Activated CD4-positive, alpha-beta memory T cell treated with anti-CD3 and anti-CD28 coated beads for 36 hours (primary cell): ENCODE results near the gene ATG2A. TPM values are rescaled to one million over a fixed set of nuclear protein-coding genes. Genes with fewer than 3 reads are reported as not detected.
A peak's percentile ranks its signal among the peaks of the same experiment; 100 is the strongest.

ENCODE experiments used
- CTCF ChIA-PET: fragments of 350-600 bp; sonication (Branson Sonifier 250); formaldehyde crosslinking; loops from one replicate; lab custom pipeline; 2021; ENCODE audit warnings: antibody characterized with exemption, inconsistent platforms; lab: Charles Lee
- POLR2A ChIA-PET: fragments of 350-600 bp; sonication (Branson Sonifier 250); formaldehyde crosslinking; loops from one replicate; lab custom pipeline; 2021; ENCODE audit warnings: antibody characterized with exemption; lab: Charles Lee
- DNase-seq: peaks from one replicate; pipeline ENCODE4 v3.0.0-alpha.2; 2020
- H3K27ac Mint-ChIP-seq: one replicate; pipeline ENCODE4 v1.8.0; 2021; ENCODE audit warnings: mixed read lengths
- H3K27me3 Mint-ChIP-seq: one replicate; pipeline ENCODE4 v1.8.0; 2021; ENCODE audit warnings: mixed read lengths
- H3K36me3 Mint-ChIP-seq: one replicate; pipeline ENCODE4 v1.8.0; 2021; ENCODE audit warnings: mixed read lengths
- H3K4me1 Mint-ChIP-seq: one replicate; pipeline ENCODE4 v1.8.0; 2021; ENCODE audit warnings: low read depth, mixed read lengths
- H3K4me3 Mint-ChIP-seq: one replicate; pipeline ENCODE4 v1.8.0; 2021; ENCODE audit warnings: mild to moderate bottlenecking, mixed read lengths
- H3K9me3 Mint-ChIP-seq: one replicate; pipeline ENCODE4 v1.8.0; 2021; ENCODE audit warnings: mixed read lengths
- intact Hi-C: fragments of 100-400 bp; cut with micrococcal nuclease; formaldehyde crosslinking; loops from one replicate; pipeline ENCODE4 v1.15.1; 2023
- total RNA-seq, 2 experiments: library from RNA; stranded (reverse); gene quantifications; one replicate each; pipeline ENCODE4 v1.2.3, GENCODE V29; 2021

ATG2A gene
- total RNA-seq, 2 experiments from 2014 or later: 20.2 to 20.5 TPM

DNA sequence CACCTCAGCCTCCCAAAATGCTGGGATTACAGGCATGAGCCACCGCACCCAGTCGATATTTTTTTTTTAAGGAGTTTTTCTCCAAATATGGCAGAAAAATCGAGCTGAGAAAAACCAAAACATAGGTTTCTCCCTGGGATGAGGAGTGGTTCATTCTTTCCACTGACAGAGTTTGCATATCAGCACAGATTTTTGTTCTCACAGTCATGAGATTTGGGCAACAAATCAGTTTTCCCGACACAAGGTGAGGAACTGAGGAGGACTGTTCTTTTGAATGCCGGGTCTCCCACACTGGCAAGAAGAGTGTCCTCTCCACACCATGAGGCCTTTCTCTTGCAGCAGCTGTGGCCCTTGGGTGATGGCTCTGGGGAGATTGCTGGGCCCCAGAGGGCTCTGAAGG lies 34.8 kb downstream of the ATG2A start:
- DNase-seq: no peak
- no peaks in the 10 kb centered on the region for H3K27me3 Mint-ChIP-seq
- intact Hi-C loops: no loop called here
- ChIA-PET POLR2A (interaction anchor here (14.6 kb wide), 1 partner anchor 22 kb away, joined by 460 read pairs; no protein-coding TSS in a partner anchor), CTCF (interaction anchor here (0.9 to 29.7 kb wide), 3 partner anchors 9 to 26 kb away, joined by 3 to 1198 read pairs (median 3); partner anchors contain the start of gene CDC42BPG)
- H3K4me3 Mint-ChIP-seq: no peak overlapping the region
- H3K36me3 Mint-ChIP-seq: peaks cover 7% of the 10 kb centered on the region
- H3K9me3 Mint-ChIP-seq: no peaks in the 10 kb centered on the region
- peaks cover 48% of the 10 kb centered on the region for H3K4me1 Mint-ChIP-seq
- peak overlapping the region; percentile 42 for H3K27ac Mint-ChIP-seq

DNA sequence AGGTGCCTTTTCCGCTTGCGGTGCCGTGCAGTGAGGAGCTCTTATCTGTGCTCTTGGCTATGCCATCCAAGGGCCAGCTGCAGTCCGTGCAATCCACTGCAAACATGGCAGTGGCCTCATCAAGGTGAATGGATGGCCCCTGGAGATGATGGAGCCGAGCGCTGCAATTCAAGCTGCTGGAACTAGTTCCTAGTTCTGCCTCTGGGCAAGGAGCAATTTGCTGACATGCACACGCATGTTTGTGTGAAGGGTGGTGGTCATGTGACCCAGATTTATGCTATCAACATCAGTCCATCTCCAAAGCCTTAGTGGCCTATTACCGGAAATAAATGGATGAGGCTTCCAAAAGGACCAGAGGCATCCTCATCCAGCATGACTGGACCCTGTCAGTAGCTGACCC lies 35.5 kb downstream of the ATG2A start:
- Mint-ChIP-seq H3K36me3 (peaks cover 15% of the 10 kb centered on the region), H3K4me1 (peaks cover 47% of the 10 kb centered on the region), H3K27ac (peak overlapping the region; percentile 63), H3K27me3 (no peaks in the 10 kb centered on the region), H3K4me3 (no peak overlapping the region), H3K9me3 (no peaks in the 10 kb centered on the region)
- intact Hi-C loops: no loop called here
- DNase-seq: no peak
- ChIA-PET POLR2A (interaction anchor here (14.6 kb wide), 1 partner anchor 21 kb away, joined by 460 read pairs; no protein-coding TSS in a partner anchor), CTCF (interaction anchor here (1.4 to 29.7 kb wide), 2 partner anchors 13 to 25 kb away, joined by 4 to 1198 read pairs; partner anchors contain the start of gene CDC42BPG)

DNA sequence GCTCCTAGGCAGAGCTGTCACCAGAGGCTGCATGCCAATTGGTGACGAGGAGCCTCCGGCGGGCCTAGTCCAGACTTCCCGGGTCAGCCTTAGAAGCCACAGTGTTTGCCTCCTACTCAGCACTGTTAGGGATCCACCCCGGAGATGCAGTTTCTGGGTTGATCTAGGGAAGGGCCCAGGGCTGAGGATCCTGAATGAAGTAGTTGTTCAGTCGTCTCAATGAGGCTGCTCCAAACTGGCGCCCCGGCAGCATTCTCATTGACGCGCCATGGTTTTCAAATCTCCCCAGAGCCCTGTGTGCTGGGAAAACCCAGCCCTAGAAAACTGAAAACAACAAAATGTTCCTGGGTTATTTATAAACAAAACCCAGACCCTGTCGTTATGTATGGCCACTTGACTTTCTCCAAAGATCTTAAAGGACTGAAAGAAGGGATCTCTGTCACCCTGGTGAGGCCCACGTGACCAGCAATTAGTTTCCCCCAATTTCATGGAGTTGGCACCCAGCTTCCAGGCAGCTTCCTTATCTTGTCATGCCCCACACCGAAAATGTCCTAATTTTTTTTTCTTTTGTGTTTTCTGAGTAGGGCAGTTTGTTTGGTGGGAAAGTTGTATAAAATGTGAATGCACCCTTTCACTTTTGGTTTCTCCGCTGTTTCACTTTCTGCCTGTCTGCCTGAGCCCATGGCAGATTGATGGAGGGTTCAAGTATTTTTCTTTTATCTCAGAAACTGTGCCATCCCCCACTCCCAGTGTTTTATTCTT lies 36.6 kb downstream of the ATG2A start:
- intact Hi-C loops: no loop called here
- peak overlapping the region; percentile 98 for H3K27ac Mint-ChIP-seq
- ChIA-PET CTCF (interaction anchor here (0.8 to 29.7 kb wide), 4 partner anchors 10 to 44 kb away, joined by 3 to 1198 read pairs (median 4); partner anchors contain the start of genes CDC42BPG and PPP2R5B), POLR2A (interaction anchor here (3.2 to 14.6 kb wide), 2 partner anchors 20 to 32 kb away, joined by 23 to 460 read pairs; no protein-coding TSS in a partner anchor)
- DNase-seq: no peak
- peaks cover 24% of the 10 kb centered on the region for H3K36me3 Mint-ChIP-seq
- H3K4me1 Mint-ChIP-seq: peaks cover 49% of the 10 kb centered on the region
- H3K27me3 Mint-ChIP-seq: no peaks in the 10 kb centered on the region
- peak overlapping the region; percentile 99 for H3K4me3 Mint-ChIP-seq
- no peaks in the 10 kb centered on the region for H3K9me3 Mint-ChIP-seq

DNA sequence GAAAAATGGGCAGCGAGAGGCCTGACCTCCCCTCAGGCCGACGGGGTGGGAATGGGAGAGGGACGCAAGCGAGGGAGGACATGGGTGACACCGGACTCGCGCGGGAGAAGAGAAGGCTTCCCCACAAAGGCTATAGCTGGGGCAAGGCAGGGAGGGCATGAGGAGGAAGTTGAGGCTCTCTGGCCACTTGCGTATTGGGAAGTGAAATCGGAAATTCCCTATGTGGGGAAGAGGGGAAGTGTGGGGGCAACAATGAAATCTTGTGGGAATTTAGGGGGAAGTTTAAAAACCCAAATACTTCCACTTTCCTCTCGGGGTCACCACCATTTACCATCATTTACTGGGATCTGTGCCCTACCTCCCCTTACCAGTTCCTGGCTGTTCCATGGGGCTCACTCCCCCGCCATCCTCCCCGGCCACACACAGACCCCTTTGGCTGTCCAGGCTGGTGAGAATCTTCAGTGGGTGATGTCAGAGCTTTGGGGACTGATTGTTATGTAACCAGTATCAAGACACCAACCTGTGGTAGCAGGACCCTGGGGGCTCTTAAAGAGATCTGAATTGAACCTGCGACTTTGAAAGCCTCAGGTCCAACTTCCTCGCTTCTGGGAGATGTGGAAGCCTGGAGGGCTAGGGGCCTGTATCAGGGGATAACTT lies 37.6 kb downstream of the ATG2A start:
- ChIA-PET POLR2A (interaction anchor here (0.9 to 14.6 kb wide), 4 partner anchors 19 to 100 kb away, joined by 4 to 460 read pairs (median 14); partner anchors contain the start of gene PPP2R5B), CTCF (interaction anchor here (0.6 to 29.7 kb wide), 8 partner anchors 8 to 562 kb away, joined by 3 to 1198 read pairs (median 4); partner anchors contain the start of genes CDC42BPG, PPP2R5B and TRMT112)
- H3K4me1 Mint-ChIP-seq: peaks cover 53% of the 10 kb centered on the region
- intact Hi-C loops: loop anchor here (2.0 to 5.0 kb wide), 2 partner anchors 37 to 548 kb away; partner anchors contain the start of gene ATG2A
- no peak for DNase-seq
- H3K36me3 Mint-ChIP-seq: peaks cover 34% of the 10 kb centered on the region
- no peaks in the 10 kb centered on the region for H3K27me3 Mint-ChIP-seq
- H3K4me3 Mint-ChIP-seq: peak overlapping the region; percentile 99
- no peaks in the 10 kb centered on the region for H3K9me3 Mint-ChIP-seq
- H3K27ac Mint-ChIP-seq: peak overlapping the region; percentile 98

DNA sequence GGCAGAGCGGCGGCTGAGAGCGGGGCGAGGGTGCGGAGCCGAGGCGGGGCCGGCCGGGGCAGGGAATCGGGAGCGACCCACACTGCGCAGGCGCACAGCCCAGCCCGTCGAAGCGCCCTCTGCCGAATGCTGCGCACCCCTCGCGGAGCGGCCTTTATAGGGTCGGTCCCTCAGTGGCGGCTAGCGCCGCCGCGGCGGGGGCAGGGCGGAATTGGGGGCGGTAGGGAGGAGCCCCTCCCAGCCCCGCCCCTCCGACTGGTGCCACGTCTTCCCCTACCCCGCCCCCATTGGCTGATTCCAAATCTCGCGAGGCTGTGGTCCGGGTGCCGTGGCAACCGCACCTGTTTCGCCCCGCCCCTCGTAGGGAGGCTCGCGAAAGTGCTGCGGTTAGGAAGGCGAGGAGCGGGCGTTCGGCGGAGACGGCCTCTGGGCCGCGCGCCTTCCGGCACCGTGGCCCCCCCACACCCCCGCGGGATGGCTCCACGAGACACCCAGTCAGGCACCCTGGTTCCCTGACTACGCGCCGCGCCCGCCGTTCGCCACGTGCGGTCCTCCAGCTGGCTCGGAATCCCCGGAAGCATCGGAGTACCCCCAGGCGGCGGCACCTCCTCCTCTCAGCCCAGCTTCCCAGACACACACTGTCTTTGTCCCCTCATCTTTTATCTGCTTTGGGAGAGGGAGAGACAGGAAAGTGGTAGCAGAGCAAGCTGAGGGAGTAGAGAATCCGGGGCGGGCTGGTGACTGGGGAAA lies 38.3 kb downstream of the ATG2A start, which contains the start of gene EHD1:
EHD1 (minus strand) TSS at position 128 of the 750 bp plus-strand sequence. CDS start 157 bp downstream, outside the sequence.
- peaks cover 53% of the 10 kb centered on the region for H3K4me1 Mint-ChIP-seq
- H3K36me3 Mint-ChIP-seq: peaks cover 36% of the 10 kb centered on the region
- CTCF ChIA-PET: interaction anchor here (0.7 to 29.7 kb wide), 7 partner anchors 9 to 546 kb away, joined by 3 to 1198 read pairs (median 4); partner anchors contain the start of genes ARL2 and CDC42BPG
- POLR2A ChIA-PET: interaction anchor here (0.9 to 14.6 kb wide), 5 partner anchors 15 to 100 kb away, joined by 4 to 460 read pairs (median 6); partner anchors contain the start of gene PPP2R5B
- peak within 1 kb of the TSS; percentile 99 for H3K4me3 Mint-ChIP-seq
- H3K27ac Mint-ChIP-seq: peak within 1 kb of the TSS; percentile 98
- no peaks in the 10 kb centered on the region for H3K27me3 Mint-ChIP-seq
- DNase-seq: peak; percentile 99
- intact Hi-C loops: loop anchor here (1.0 to 5.0 kb wide), 4 partner anchors 10 to 549 kb away; partner anchors contain the start of gene ATG2A
- no peaks in the 10 kb centered on the region for H3K9me3 Mint-ChIP-seq

DNA sequence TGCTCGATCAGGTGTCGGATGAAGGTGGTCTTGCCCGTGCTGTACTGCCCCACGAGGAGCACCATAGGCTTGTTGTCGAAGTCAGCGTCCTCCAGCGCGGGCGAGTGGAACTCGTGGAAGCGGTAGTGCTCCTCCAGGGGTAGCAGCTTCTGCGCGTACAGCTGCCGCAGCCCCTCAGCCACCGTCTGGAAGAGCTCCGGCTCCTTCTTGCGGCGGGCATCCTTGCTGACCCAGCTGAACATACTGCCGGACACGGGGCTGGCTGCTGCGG lies 38.9 kb downstream of the ATG2A start:
- Mint-ChIP-seq H3K27ac (peak overlapping the region; percentile 91), H3K27me3 (no peaks in the 10 kb centered on the region), H3K4me3 (peak overlapping the region; percentile 99), H3K9me3 (no peaks in the 10 kb centered on the region), H3K4me1 (peaks cover 57% of the 10 kb centered on the region), H3K36me3 (peaks cover 40% of the 10 kb centered on the region)
- CTCF ChIA-PET: interaction anchor here (1.0 to 29.7 kb wide), 5 partner anchors 9 to 136 kb away, joined by 3 to 1198 read pairs (median 5); partner anchors contain the start of genes ARL2 and CDC42BPG
- intact Hi-C loops: loop anchor here (1.0 to 5.0 kb wide), 4 partner anchors 10 to 549 kb away; partner anchors contain the start of gene ATG2A
- no peak for DNase-seq
- POLR2A ChIA-PET: interaction anchor here (1.0 to 14.6 kb wide), 5 partner anchors 9 to 47 kb away, joined by 4 to 460 read pairs (median 6); partner anchors contain the start of gene PPP2R5B

DNA sequence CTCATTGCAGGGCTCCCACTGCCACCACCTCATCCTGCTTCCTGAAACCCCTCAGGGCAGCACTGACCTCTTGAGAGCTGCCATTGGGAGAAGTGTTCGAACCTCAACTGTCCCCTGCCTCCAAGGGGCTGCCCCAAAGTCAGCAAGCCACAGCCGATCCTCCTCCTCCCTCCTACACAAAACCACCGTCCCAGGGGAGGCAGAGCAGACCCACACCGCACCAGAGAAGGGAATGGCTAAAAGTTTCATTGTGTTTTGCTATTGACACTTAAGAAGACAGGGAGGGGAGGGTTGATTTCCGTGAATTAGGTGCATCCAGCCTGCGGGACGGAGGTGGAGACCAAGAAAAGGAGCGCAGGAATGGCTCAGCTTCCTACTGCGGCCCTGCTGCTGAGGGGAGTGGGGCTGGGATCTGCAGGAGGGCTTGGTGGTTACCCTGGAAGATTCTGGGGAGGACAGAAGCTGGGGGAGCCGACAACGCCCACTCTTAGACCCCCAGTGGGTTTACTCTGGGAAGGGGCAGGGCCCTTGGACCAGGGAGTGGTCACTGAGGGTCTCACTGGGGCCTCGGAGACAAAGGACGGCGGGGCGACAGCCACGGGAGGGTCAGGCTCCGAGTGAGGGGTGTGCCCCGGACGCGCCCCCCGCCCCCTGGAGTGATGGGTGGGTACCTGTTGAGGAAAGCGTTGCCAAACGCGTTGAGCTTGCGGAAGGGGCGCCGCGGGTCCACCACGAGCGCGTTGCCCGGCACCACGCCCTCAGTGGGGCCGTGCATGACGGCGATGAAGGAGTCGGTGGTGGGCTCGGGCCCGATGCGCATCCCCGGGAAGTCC lies 39.4 kb downstream of the ATG2A start:
- intact Hi-C loops: loop anchor here (1.0 to 5.0 kb wide), 4 partner anchors 11 to 550 kb away; partner anchors contain the start of gene ATG2A
- peak overlapping the region; percentile 99 for H3K4me3 Mint-ChIP-seq
- ChIA-PET CTCF (interaction anchor here (1.3 to 29.7 kb wide), 4 partner anchors 10 to 137 kb away, joined by 3 to 1198 read pairs (median 18); partner anchors contain the start of genes ARL2 and CDC42BPG), POLR2A (interaction anchor here (0.8 to 14.6 kb wide), 8 partner anchors 10 to 222 kb away, joined by 3 to 460 read pairs (median 5); partner anchors contain the start of genes PPP2R5B and SF1)
- H3K9me3 Mint-ChIP-seq: no peaks in the 10 kb centered on the region
- H3K27ac Mint-ChIP-seq: peak overlapping the region; percentile 91
- peak; percentile 61 for DNase-seq
- no peaks in the 10 kb centered on the region for H3K27me3 Mint-ChIP-seq
- peaks cover 62% of the 10 kb centered on the region for H3K4me1 Mint-ChIP-seq
- H3K36me3 Mint-ChIP-seq: peaks cover 46% of the 10 kb centered on the region

DNA sequence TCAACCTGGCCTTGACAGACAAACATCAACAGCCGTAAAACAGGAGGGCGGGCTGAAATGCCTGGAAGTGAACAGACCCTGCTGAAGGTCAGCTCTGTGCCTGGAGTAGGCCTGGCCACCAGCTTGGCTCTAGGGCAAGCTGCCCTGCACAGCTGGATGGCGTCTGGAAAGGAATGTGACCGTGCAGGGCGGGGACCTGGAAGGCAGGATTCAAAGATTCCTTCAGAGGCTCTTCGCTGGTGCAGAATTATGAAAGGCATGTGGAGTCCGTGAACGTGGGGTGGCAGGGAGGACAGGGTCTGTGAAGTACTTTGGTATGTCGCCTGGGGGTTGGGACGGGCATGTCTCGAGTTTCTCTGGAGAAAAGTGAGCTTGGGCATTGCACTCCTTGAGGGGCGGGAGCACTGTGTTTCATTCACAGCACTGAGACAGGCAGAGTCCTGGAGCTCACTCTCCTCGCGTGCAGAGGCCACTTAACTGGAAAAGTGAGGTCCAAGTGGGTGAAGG lies 40.1 kb downstream of the ATG2A start:
- ChIA-PET POLR2A (interaction anchor here (0.8 to 14.6 kb wide), 6 partner anchors 11 to 223 kb away, joined by 3 to 460 read pairs (median 7); partner anchors contain the start of gene SF1), CTCF (interaction anchor here (1.8 to 29.7 kb wide), 3 partner anchors 11 to 20 kb away, joined by 13 to 1198 read pairs (median 32); partner anchors contain the start of gene CDC42BPG)
- Mint-ChIP-seq H3K9me3 (no peaks in the 10 kb centered on the region), H3K27ac (peak overlapping the region; percentile 91), H3K27me3 (no peaks in the 10 kb centered on the region), H3K36me3 (peaks cover 51% of the 10 kb centered on the region), H3K4me3 (peak overlapping the region; percentile 99), H3K4me1 (peaks cover 70% of the 10 kb centered on the region)
- DNase-seq: no peak
- intact Hi-C loops: loop anchor here (1.0 to 5.0 kb wide), 2 partner anchors 12 to 550 kb away; no protein-coding TSS in a partner anchor

DNA sequence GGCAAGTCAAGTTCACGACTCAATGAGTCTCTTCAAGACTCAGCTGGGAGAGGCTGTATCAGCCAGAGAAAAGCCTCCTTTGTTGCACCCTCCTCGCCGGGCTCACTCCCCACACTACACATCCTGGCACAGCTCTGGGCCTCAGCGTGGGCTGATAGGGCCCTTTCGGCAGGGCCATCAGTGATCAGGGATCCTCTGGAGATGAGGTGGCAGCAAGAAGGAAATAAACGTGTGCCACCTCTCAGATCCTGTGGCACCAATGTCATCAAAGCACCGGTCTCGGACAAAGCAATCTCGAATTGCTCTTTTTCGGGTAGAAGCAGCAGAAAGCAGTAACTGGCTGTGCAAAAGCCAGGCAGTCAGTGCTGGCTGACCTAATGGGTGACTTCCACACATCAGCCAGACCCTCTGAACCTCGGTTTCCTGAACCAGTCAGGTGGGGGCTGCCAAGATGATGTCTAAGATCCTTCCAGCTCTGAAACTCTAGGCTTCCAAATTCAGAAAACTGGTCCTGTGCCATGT lies 40.7 kb downstream of the ATG2A start:
- Mint-ChIP-seq H3K36me3 (peaks cover 55% of the 10 kb centered on the region), H3K4me1 (peaks cover 71% of the 10 kb centered on the region), H3K9me3 (no peaks in the 10 kb centered on the region), H3K27me3 (no peaks in the 10 kb centered on the region), H3K4me3 (peak overlapping the region; percentile 99), H3K27ac (peak overlapping the region; percentile 91)
- intact Hi-C loops: loop anchor here (1.0 to 5.0 kb wide), 2 partner anchors 11 to 551 kb away; no protein-coding TSS in a partner anchor
- CTCF ChIA-PET: interaction anchor here (1.8 to 29.7 kb wide), 2 partner anchors 12 to 20 kb away, joined by 13 to 1198 read pairs; partner anchors contain the start of gene CDC42BPG
- DNase-seq: peak; percentile 83
- POLR2A ChIA-PET: interaction anchor here (0.9 to 14.6 kb wide), 4 partner anchors 9 to 223 kb away, joined by 3 to 460 read pairs (median 6); no protein-coding TSS in a partner anchor
